DOHH2 (cell line): ENCODE data around the gene RBM44.

ENCODE experiments used
- EZH2phosphoT487 ChIP-seq: fragments of 200-600 bp; sonication (generic); IDR thresholded peaks from 2 replicates; pipeline ENCODE4 v1.6.1; 2017; ENCODE audit warnings: borderline replicate concordance, mild to moderate bottlenecking, antibody characterized with exemption, low read length, moderate library complexity, mixed read lengths
- TF ChIP-seq, protein P1 (sequence below): fragments of 200-600 bp; sonication (generic); IDR thresholded peaks from one replicate; pipeline ENCODE4 v1.5.1; 2014; ENCODE audit warnings: antibody characterized with exemption, mild to moderate bottlenecking, low read depth, low read length; ENCODE audit not compliant: poor library complexity, severe bottlenecking

DNA sequence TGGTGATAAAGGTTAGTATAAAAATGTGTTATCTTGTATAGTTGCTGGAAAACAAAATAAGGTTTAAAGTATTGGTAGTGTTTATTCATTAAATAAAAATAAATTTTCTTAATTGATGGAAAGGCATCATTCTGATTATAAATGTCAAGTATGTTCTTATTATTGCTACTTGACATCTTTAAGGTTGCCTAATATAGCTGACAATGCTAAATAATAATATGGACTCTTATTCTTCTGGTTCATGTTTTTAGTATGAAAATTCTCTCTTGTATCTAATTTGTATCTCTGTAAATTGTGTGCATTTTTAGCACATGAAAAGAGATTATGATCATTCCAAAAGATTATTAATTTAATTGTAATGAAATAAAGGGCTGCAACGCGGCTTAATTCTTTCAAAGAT is 25.0 kb downstream of the RBM44 start:
- TF ChIP-seq, protein P1, sequence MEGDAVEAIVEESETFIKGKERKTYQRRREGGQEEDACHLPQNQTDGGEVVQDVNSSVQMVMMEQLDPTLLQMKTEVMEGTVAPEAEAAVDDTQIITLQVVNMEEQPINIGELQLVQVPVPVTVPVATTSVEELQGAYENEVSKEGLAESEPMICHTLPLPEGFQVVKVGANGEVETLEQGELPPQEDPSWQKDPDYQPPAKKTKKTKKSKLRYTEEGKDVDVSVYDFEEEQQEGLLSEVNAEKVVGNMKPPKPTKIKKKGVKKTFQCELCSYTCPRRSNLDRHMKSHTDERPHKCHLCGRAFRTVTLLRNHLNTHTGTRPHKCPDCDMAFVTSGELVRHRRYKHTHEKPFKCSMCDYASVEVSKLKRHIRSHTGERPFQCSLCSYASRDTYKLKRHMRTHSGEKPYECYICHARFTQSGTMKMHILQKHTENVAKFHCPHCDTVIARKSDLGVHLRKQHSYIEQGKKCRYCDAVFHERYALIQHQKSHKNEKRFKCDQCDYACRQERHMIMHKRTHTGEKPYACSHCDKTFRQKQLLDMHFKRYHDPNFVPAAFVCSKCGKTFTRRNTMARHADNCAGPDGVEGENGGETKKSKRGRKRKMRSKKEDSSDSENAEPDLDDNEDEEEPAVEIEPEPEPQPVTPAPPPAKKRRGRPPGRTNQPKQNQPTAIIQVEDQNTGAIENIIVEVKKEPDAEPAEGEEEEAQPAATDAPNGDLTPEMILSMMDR = no peak
- TF ChIP-seq EZH2phosphoT487 = no peak
